K562 (cell line): Measurements from ENCODE around the gene DRC1. TPM values are rescaled to one million over a fixed set of nuclear protein-coding genes. Genes with fewer than 3 reads are reported as not detected.
"Not testable (repeated sequence)": the region's sequence is repeated elsewhere in the genome, so short reads cannot be mapped to it uniquely, and the experiment has no call there.

Experiments used
- ATAC-seq: fragments of 200-7000 bp; cut with Tn5 transposase; 3 replicates; pipeline ENCODE4 v1.9.1; 2020; ENCODE audit warnings: moderate library complexity
- BruUV-seq: library from RNA; stranded (reverse); fragments of 400-500 nt; replicated peaks from 2 replicates; lab custom pipeline; 2021; lab: Mats Ljungman, UMichigan
- CTCF ChIA-PET: fragments of 300-600 bp; formaldehyde crosslinking; extraction: SDS; loops from one replicate; lab custom pipeline; 2021; ENCODE audit warnings: low intra/inter-chr PET ratio; lab: Yijun Ruan, JAX
- POLR2A ChIA-PET: fragments of 300-600, 350-650 bp; sonication (Branson Sonifier 250); formaldehyde crosslinking; extraction: SDS; loops from one replicate; lab custom pipeline; 2021; ENCODE audit warnings: antibody characterized with exemption, inconsistent platforms; lab: Yijun Ruan, JAX
- DNase-seq, 4 experiments: peaks; one replicate each; pipeline versions ENCODE4 v3.0.0 to v3.0.0-alpha.2; 2011 to 2018; ENCODE audit warnings: low spot score in 3 of 4, mixed read lengths in 3 of 4; ENCODE audit errors: extremely low read depth in 1 of 4
- FAIRE-seq: peaks from 2 replicates; lab custom pipeline; 2011; peaks lifted over from hg19 to GRCh38; lab: Jason Lieb, UNC
- H2AFZ ChIP-seq: 2 replicates; pipeline ENCODE4 v1.6.0; 2011; ENCODE audit warnings: low read depth, low read length, control low read depth, inconsistent platforms
- H3K27ac ChIP-seq: fragments of 200-600 bp; 3 replicates; pipeline ENCODE4 v1.8.0; 2011; ENCODE audit warnings: low read depth, mild to moderate bottlenecking, control low read depth, inconsistent platforms, low read length, moderate library complexity, mixed read lengths; ENCODE audit errors: extremely low read depth
- H3K27me3 ChIP-seq, 2 experiments: fragments of 300-600 bp in 1 of 2; 2 replicates in 1 of 2; 3 replicates in 1 of 2; pipeline versions ENCODE4 v1.6.0 to v1.8.0; 2011; ENCODE audit warnings: inconsistent platforms in 2 of 2, low read length in 2 of 2, mild to moderate bottlenecking in 1 of 2, mixed read lengths in 1 of 2, moderate library complexity in 1 of 2; ENCODE audit not compliant: control insufficient read depth in 2 of 2, insufficient read depth in 2 of 2
- H3K36me3 ChIP-seq: fragments of 300-600 bp; 3 replicates; pipeline ENCODE4 v1.8.0; 2011; ENCODE audit warnings: mild to moderate bottlenecking, low read length, inconsistent platforms; ENCODE audit not compliant: control insufficient read depth, insufficient read depth
- H3K4me1 ChIP-seq, 2 experiments: fragments of 200-600 bp in 1 of 2; replicated peaks in 1 of 2; 2 replicates in 1 of 2; 3 replicates in 1 of 2; pipeline versions ENCODE4 v1.5.1 to v1.8.0; 2011; ENCODE audit warnings: inconsistent platforms in 2 of 2, low read length in 2 of 2, mild to moderate bottlenecking in 1 of 2, mixed read lengths in 1 of 2, moderate library complexity in 1 of 2; ENCODE audit not compliant: control insufficient read depth in 2 of 2, insufficient read depth in 2 of 2
- H3K4me2 ChIP-seq: 2 replicates; pipeline ENCODE4 v1.6.1; 2011; ENCODE audit warnings: low read length, control low read depth, inconsistent platforms, mixed read lengths; ENCODE audit not compliant: insufficient read depth
- H3K4me3 ChIP-seq: fragments of 200-600 bp; sonication (generic), shearing (Covaris generic); 2 replicates; pipeline ENCODE4 v1.5.1; 2016; ENCODE audit warnings: control low read depth, inconsistent platforms
- H3K79me2 ChIP-seq: fragments of 200-600 bp; 3 replicates; pipeline ENCODE4 v1.8.0; 2011; ENCODE audit warnings: low read length, inconsistent platforms; ENCODE audit not compliant: control insufficient read depth, insufficient read depth
- H3K9ac ChIP-seq, 2 experiments: 2 replicates each; pipeline versions ENCODE4 v1.6.0 to v1.6.1; 2011; ENCODE audit warnings: low read depth in 2 of 2, low read length in 2 of 2, control low read depth in 1 of 2, inconsistent platforms in 1 of 2, mild to moderate bottlenecking in 1 of 2, mixed read lengths in 1 of 2; ENCODE audit not compliant: insufficient read depth in 1 of 2
- H3K9me1 ChIP-seq: one replicate; pipeline ENCODE4 v1.6.0; 2011; ENCODE audit warnings: inconsistent platforms, mild to moderate bottlenecking, low read length, moderate library complexity; ENCODE audit not compliant: control insufficient read depth, insufficient read depth
- H3K9me3 ChIP-seq: replicated peaks from 2 replicates; pipeline ENCODE4 v1.5.1; 2011; ENCODE audit warnings: low read depth, low read length, inconsistent platforms; ENCODE audit not compliant: control insufficient read depth, insufficient read depth
- H4K20me1 ChIP-seq: replicated peaks from 2 replicates; pipeline ENCODE4 v1.6.1; 2011; ENCODE audit warnings: low read length, inconsistent platforms, mixed read lengths; ENCODE audit not compliant: control insufficient read depth, insufficient read depth
- BCOR ChIP-seq: fragments of 450-650 bp; IDR thresholded peaks from 2 replicates; pipeline ENCODE4 v1.6.1; 2016
- LARP7 ChIP-seq: fragments of 450-650 bp; IDR thresholded peaks from 2 replicates; pipeline ENCODE4 v1.6.1; 2016
- WGBS: fragments of 100-300 bp; shearing (Covaris generic); methylation state at CpG from one replicate; pipeline ENCODE4 v1.1.6; 2016; ENCODE audit warnings: low coverage, mixed read lengths; ENCODE audit not compliant: insufficient coverage; ENCODE audit errors: missing lambda C conversion rate; 5-methylcytosine and 5-hydroxymethylcytosine counted together
- in situ Hi-C: fragments of 300-500 bp; cut with MboI; formaldehyde crosslinking; loops from 4 replicates; pipeline ENCODE4 v1.15.0; 2018; ENCODE audit warnings: inconsistent platforms, mixed read lengths
- intact Hi-C: fragments of 100-400 bp; cut with micrococcal nuclease; formaldehyde crosslinking; loops from 2 replicates; pipeline ENCODE4 v1.14.2; 2022
- polyA plus RNA-seq, 8 experiments: library from polyadenylated mRNA; depleted of rRNA in 4 of 8; stranded (reverse) in 5 of 8; unstranded in 3 of 8; fragments of >200 nt; fragmentation: Nextera tagmentation in 2 of 8; fragmentation: Illumina TruSeq in 1 of 8; extraction: Ambion mirVana in 2 of 8; extraction: Trizol in 1 of 8; gene quantifications; 2 replicates each; pipeline versions ENCODE4 v1.2.1 to v1.2.3, GENCODE V29; 2011 to 2014; ENCODE audit warnings: inconsistent platforms in 1 of 8, missing spikeins in 1 of 8
- total RNA-seq, 7 experiments: library from RNA; depleted of rRNA in 6 of 7; stranded (reverse); fragments of >200 nt in 6 of 7; fragmentation: Illumina TruSeq in 2 of 7; extraction: Trizol in 2 of 7; gene quantifications; 2 replicates each; pipeline versions ENCODE4 v1.2.1 to v1.2.3, GENCODE V29; 2011 to 2021; ENCODE audit warnings: low replicate concordance in 1 of 7
- TF ChIP-seq, protein P1 (sequence below): sonication (generic); formaldehyde crosslinking; IDR thresholded peaks from 2 replicates; pipeline ENCODE4 v1.8.1; 2023; ENCODE audit warnings: mild to moderate bottlenecking, missing genetic modification reagents
- TF ChIP-seq, protein P2 (sequence below), 2 experiments: fragments of 450-650 bp; IDR thresholded peaks; 2 replicates each; pipeline ENCODE4 v1.6.1; 2016

Gene DRC1
- total and polyA plus RNA-seq, 9 of the 15 experiments (the other 6 are each of a cell fraction or from before 2014, with no cell fraction given): 0.07 to 0.10 TPM; not detected in 7

DNA sequence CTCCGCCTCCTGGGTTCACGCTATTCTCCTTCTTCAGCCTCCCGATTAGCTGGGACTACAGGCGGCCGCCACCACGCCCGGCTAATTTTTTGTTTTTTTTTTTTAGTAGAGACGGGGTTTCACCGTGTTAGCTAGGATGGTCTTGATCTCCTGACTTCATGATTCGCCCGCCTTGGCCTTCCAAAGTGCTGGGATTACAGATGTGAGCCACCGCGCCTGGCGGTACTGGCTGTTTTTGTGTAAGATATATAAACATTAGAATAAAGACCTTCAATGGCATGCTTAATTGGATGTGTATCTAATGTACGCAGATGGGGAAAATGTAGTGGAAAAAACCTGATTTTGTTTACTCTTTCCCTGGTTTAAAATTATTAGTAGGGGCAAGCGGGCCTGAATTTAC lies 47.3 kb upstream of the DRC1 start:
- H3K9me3 ChIP-seq, H2AFZ ChIP-seq, intact Hi-C loops, H3K9me1 ChIP-seq, ATAC-seq, H4K20me1 ChIP-seq, FAIRE-seq, H3K27me3 ChIP-seq, in situ Hi-C loops, H3K4me3 ChIP-seq, CTCF ChIA-PET, DNase-seq, BruUV-seq: not testable (repeated sequence)
- WGBS: 91% methylated on average over 6 of the region's 16 CpGs
- Histone ChIP-seq H3K9ac (peak overlapping the region in 1 of 2 experiments; percentile 80; a peak in 2 of 4 replicates), H3K79me2 (peaks cover 99% of the 10 kb centered on the region), H3K36me3 (peaks cover 44% of the 10 kb centered on the region), H3K27ac (peak overlapping the region; percentile 95), H3K4me1 (peaks cover 41 to 67% of the 10 kb centered on the region in 2 experiments), H3K4me2 (peak overlapping the region; percentile 81)
- POLR2A ChIA-PET: interaction anchor here (0.7 to 8.0 kb wide), 7 partner anchors 8 to 63 kb away, joined by 3 to 64 read pairs (median 4); partner anchors contain the start of genes ADGRF3 and SELENOI
- TF ChIP-seq LARP7: 0 out of 2 replicates have a peak, but pooled peaks have one; percentile 24
- TF ChIP-seq BCOR: 0 out of 2 replicates have a peak, but pooled peaks have one; percentile 12
- TF ChIP-seq, protein P1, sequence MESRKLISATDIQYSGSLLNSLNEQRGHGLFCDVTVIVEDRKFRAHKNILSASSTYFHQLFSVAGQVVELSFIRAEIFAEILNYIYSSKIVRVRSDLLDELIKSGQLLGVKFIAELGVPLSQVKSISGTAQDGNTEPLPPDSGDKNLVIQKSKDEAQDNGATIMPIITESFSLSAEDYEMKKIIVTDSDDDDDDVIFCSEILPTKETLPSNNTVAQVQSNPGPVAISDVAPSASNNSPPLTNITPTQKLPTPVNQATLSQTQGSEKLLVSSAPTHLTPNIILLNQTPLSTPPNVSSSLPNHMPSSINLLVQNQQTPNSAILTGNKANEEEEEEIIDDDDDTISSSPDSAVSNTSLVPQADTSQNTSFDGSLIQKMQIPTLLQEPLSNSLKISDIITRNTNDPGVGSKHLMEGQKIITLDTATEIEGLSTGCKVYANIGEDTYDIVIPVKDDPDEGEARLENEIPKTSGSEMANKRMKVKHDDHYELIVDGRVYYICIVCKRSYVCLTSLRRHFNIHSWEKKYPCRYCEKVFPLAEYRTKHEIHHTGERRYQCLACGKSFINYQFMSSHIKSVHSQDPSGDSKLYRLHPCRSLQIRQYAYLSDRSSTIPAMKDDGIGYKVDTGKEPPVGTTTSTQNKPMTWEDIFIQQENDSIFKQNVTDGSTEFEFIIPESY (CRISPR knock-in tag): peak; percentile 95
- TF ChIP-seq, protein P2, sequence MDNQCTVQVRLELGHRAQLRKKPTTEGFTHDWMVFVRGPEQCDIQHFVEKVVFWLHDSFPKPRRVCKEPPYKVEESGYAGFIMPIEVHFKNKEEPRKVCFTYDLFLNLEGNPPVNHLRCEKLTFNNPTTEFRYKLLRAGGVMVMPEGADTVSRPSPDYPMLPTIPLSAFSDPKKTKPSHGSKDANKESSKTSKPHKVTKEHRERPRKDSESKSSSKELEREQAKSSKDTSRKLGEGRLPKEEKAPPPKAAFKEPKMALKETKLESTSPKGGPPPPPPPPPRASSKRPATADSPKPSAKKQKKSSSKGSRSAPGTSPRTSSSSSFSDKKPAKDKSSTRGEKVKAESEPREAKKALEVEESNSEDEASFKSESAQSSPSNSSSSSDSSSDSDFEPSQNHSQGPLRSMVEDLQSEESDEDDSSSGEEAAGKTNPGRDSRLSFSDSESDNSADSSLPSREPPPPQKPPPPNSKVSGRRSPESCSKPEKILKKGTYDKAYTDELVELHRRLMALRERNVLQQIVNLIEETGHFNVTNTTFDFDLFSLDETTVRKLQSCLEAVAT (IDR thresholded peaks at IDR 0.05): peak in 1 of 2 experiments; percentile 88; a peak in 2 of 4 replicates
